Measurements from ENCODE around the gene FBXL7. TPM values are rescaled to one million over a fixed set of nuclear protein-coding genes. Genes with fewer than 3 reads are reported as not detected.

Gene FBXL7
- polyA plus RNA-seq, 3 donors, result 23.9 to 29.1 (median 28.1) TPM

DNA sequence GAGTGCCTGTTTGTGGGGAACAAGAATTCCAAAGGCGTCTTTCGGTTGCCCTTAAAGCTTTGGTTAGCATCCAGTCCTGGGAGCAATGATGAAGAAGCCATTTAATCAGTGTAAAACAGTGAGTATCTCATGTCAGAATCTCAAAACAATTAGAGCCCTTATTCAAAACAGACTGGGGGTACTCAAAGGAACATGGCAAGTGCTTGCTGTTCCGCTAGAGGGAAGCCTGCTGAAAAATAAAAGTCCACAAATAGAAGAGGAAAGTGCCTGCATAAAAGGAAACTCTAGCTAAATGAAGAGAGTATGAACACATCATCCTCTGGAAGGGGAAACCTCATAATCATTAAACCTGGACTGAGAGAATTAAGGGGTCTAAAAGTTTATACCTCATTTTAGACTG is 26.4 kb downstream of the FBXL7 start:
- no peak for DNase-seq (ENCODE audit: extremely low read depth in 1 of 11, low read depth in 9 of 11, low spot score in 4 of 11)

GRCh38 chr5:15528476-15528875 is 28.5 kb downstream of the FBXL7 start:
- no peak for DNase-seq (ENCODE audit: extremely low read depth in 1 of 11, low read depth in 9 of 11, low spot score in 4 of 11)

- DNase-seq (ENCODE audit: extremely low read depth in 1 of 11, low read depth in 9 of 11, low spot score in 4 of 11), result no peak
Measured at GRCh38 chr5:15529013-15529412, 29.0 kb downstream of the FBXL7 start.

GRCh38 chr5:15529821-15530220 is 29.8 kb downstream of the FBXL7 start:
- DNase-seq (ENCODE audit: extremely low read depth in 1 of 11, low read depth in 9 of 11, low spot score in 4 of 11), result no peak

- DNase-seq (ENCODE audit: extremely low read depth in 1 of 11, low read depth in 9 of 11, low spot score in 4 of 11), result no peak
Measured at GRCh38 chr5:15533129-15533893, 33.3 kb downstream of the FBXL7 start.

- no peak for DNase-seq (ENCODE audit: extremely low read depth in 1 of 11, low read depth in 9 of 11, low spot score in 4 of 11)
Measured at GRCh38 chr5:15535938-15536337, 36.0 kb downstream of the FBXL7 start.

DNA sequence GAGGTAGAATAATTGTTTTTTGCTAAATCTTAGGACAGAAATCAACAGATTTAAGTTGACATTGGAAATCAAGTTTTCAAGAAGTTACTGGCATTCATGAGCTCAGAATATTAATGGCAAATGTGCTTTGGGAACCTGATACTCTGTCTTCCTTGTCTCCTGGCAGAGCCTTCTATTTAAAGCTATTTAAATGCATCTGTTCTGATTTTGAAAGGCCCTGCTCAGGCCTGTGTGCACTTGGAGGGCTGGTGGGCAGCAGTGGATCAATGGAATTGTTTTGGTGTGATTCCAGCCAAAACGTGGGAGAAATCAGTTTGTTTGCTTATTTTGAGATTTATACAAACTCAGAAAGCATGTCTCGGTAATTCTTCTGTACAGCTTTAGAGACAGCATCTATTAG is 38.5 kb downstream of the FBXL7 start:
- DNase-seq (ENCODE audit: extremely low read depth in 1 of 11, low read depth in 9 of 11, low spot score in 4 of 11), result no peak

DNA sequence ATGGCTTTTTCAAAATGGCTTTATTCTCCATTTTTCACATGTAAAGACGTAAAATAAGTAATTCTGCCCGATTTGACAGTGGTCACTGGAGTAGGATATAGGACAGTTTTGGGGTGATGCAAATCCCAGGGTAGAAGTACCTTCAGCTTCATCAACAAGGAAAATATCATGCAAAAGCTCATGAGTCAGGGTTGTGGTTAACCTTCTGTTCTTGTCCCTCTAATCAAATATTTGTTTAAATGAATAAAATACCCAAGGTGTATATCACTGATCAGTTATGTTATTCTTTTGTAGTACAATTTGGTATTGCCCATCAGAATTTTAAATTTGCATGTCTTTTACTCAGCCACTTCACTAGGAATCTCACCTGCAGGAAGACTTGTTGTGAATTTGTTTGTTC is 40.0 kb downstream of the FBXL7 start:
- no peak for DNase-seq (ENCODE audit: extremely low read depth in 1 of 11, low read depth in 9 of 11, low spot score in 4 of 11)

DNA sequence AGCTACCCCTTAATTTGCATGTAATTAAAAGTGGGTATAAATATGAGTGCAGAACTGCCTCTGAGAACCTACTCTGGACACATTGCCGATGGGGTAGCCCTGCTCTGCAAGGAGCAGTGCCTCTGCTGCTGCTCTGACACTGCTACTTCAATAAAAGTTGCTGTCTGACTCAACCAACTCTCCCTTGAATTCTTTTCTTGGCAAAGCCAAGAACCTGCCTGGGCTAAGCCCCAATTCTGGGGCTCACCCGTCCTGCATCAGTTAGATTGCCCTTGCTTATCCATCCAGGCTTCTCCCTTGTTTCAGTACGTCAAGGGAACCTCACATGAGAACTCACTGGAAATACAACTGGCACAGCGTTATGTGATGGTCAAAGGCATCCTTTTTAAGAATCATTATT is 44.1 kb downstream of the FBXL7 start:
- DNase-seq (ENCODE audit: extremely low read depth in 1 of 11, low read depth in 9 of 11, low spot score in 4 of 11), result no peak

DNA sequence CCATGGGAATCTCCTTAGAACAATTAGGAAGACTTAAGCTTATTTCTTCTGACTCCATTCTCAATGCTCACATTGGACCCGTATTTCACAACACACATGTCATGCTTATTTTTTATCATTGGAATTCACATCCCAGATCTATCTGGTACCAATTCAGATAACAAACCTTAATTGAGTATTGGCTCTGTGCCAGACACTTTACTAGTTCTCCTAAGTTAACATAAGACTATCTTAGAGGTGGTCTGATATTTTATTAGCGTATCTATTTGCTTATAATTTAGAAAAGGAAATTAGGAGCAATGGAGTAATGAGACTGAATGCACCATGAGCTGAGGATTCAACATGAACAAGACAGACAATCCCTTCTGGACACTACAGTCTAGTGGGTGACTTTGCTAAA is 45.1 kb downstream of the FBXL7 start:
- DNase-seq (ENCODE audit: extremely low read depth in 1 of 11, low read depth in 9 of 11, low spot score in 4 of 11), result no peak

- peak in 4 of 11 donors; percentile 17 to 32 (median 24) for DNase-seq (ENCODE audit: extremely low read depth in 1 of 11, low read depth in 9 of 11, low spot score in 4 of 11)
Measured at GRCh38 chr5:15547261-15547839, 47.4 kb downstream of the FBXL7 start.

DNA sequence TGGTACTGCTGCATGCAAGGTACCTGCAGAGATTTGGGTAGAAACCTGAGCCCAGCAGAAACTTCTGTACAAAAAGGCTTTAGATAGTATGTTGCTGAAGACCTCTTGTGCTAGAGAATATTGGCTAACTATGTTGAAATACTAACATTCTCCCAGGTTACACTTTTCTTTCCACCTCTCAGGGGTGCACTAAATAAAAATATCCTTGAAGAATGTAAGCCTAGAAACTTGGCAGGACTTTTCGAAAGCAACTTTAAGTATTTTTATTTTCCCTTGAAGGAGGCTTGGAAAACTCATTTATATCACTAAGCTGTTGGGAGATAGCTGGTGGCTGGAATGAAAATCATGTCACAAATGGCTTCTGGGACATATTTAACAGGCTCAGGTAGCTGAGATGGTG is 50.0 kb downstream of the FBXL7 start:
- DNase-seq (ENCODE audit: extremely low read depth in 1 of 11, low read depth in 9 of 11, low spot score in 4 of 11), result no peak

GRCh38 chr5:15550502-15551112 is 50.6 kb downstream of the FBXL7 start:
- DNase-seq (ENCODE audit: extremely low read depth in 1 of 11, low read depth in 9 of 11, low spot score in 4 of 11), result peak in 4 of 11 donors; percentile 17 to 48 (median 25)

DNA sequence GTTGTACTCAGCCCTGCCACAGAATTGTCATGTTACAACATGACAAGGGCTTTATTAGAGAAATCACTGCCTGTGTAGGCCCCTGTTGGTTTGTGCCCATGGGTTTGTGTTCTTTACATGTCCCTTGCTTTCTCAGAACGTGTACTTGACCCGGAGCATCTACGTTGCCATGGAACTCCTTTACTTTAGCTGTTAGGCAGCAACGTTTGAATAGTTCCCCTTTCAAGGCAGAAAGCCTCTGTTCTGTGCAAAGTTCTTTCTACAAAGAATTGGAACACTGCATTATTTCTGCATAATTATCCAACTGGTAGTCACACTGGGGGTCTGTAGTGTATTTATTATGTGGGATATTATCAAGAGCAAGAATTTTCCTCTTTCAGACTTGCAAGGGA is 51.1 kb downstream of the FBXL7 start:
- no peak for DNase-seq (ENCODE audit: extremely low read depth in 1 of 11, low read depth in 9 of 11, low spot score in 4 of 11)

GRCh38 chr5:15554542-15554941 is 54.6 kb downstream of the FBXL7 start:
- no peak for DNase-seq (ENCODE audit: extremely low read depth in 1 of 11, low read depth in 9 of 11, low spot score in 4 of 11)

- peak in 1 of 11 donors; percentile 24 for DNase-seq (ENCODE audit: extremely low read depth in 1 of 11, low read depth in 9 of 11, low spot score in 4 of 11)
Measured at GRCh38 chr5:15555176-15555575, 55.2 kb downstream of the FBXL7 start.

DNA sequence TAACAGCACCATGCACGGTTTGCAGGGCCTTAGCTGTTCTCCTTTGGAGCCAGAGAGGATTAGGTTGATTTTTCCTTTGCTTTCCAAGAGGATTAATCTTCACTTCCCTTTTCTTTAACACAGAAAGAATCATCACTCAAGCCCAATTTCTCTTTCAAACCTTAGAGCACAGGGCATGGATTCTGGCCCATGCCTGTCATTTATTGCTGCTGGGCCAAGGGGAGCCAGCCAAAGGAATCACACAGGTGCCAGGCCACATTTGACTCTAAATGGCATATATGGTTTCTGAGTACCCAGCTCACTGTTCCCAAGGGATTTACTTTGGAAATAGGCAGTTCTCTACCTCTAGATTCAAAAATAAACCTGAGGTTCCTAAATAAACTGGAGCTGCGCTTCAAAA is 58.3 kb downstream of the FBXL7 start:
- DNase-seq (ENCODE audit: extremely low read depth in 1 of 11, low read depth in 9 of 11, low spot score in 4 of 11), result no peak

DNA sequence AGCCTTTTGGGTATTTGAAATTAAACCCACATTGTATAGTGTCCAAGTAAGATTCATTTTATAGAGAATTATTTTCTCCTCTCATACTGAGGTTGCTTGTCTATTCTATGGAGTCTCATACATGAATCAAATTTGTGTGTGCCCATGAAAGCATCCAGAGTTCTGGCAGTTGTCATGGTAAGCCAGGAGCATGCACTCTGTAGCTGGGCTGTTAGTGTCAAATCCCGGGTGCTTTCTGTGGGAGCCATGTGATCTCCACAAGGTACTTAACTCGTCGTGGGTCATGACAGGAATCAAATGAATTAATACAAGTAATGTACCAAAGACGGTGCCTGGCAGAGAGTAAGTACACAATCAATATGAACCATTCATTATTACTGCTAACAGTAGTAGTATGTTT is 58.7 kb downstream of the FBXL7 start:
- DNase-seq (ENCODE audit: extremely low read depth in 1 of 11, low read depth in 9 of 11, low spot score in 4 of 11), result no peak

DNA sequence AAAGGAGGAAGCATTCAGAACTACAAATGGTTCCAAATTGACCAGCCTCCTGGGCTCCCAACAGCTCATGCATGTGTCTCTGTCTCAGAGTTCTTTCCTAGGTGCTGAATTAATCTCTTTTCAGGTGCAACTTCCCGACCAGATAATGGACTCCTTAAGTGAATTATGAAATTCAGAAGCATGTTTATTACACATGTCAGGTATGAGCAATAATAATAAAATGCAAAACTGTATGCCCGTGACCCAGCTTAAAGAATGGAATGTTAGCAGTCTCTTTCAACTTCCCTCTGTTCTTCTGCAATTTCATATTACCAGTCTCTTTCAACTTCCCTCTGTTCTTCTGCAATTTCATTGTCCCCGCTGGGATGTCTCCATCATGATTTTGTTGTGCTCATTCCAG is 60.4 kb downstream of the FBXL7 start:
- DNase-seq (ENCODE audit: extremely low read depth in 1 of 11, low read depth in 9 of 11, low spot score in 4 of 11), result no peak

DNA sequence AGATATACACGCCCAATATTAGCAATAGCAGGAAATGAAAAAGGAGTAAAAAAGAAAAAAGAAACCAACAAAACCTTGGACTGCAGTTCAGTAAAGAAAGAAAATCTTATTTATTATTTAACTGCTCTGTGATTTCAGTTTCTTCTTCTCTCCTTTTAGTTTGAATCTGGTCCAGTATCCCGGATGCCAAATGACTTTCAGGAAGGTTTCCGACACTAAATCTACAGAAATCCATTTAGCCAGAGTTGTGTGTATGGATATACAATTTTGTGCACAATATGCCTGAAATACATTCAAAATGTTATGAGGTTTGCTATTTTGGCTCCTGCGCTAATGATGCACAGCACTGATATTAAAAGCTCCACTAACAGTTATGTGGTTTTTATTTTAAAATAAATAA is 64.5 kb downstream of the FBXL7 start:
- DNase-seq (ENCODE audit: extremely low read depth in 1 of 11, low read depth in 9 of 11, low spot score in 4 of 11), result no peak

GRCh38 chr5:15564957-15565356 is 65.0 kb downstream of the FBXL7 start:
- DNase-seq (ENCODE audit: extremely low read depth in 1 of 11, low read depth in 9 of 11, low spot score in 4 of 11), result no peak

All from renal cortex interstitium (tissue), 11 donors.